GM19238 (cell line): ENCODE measurements around the gene PLA1A.
"Not testable (repeated sequence)": the region's sequence is repeated elsewhere in the genome, so short reads cannot be mapped to it uniquely, and the experiment has no call there.

Source experiments
- DNase-seq: peaks from one replicate; pipeline ENCODE4 v3.0.0; 2011; ENCODE audit warnings: low spot score; ENCODE audit not compliant: insufficient read length

Gene PLA1A

GRCh38 chr3:119579366-119580066, 18.2 kb upstream of the PLA1A start, which contains the start of gene ADPRH:
Gene ADPRH (plus strand): TSS chr3:119579492. CDS start chr3:119582170, 2,678 bp downstream.
- peak; percentile 70 for DNase-seq

GRCh38 chr3:119580067-119580760, 17.5 kb upstream of the PLA1A start:
- peak; percentile 64 for DNase-seq

- no peak for DNase-seq
These were observed 15.5 kb upstream of the PLA1A start for GRCh38 chr3:119582178-119582577.

- no peak for DNase-seq
These were observed 12.5 kb upstream of the PLA1A start for GRCh38 chr3:119585208-119585607.

GRCh38 chr3:119585856-119586570, 11.7 kb upstream of the PLA1A start:
- no peak for DNase-seq

- no peak for DNase-seq
These were observed 10.9 kb upstream of the PLA1A start for GRCh38 chr3:119586733-119587172.

GRCh38 chr3:119588112-119588511, 9.6 kb upstream of the PLA1A start:
- DNase-seq, result no peak

GRCh38 chr3:119589102-119589773, 8.4 kb upstream of the PLA1A start:
- no peak for DNase-seq

GRCh38 chr3:119590706-119591105, 7.0 kb upstream of the PLA1A start:
- DNase-seq, result no peak

GRCh38 chr3:119592861-119593260, 4.8 kb upstream of the PLA1A start:
- DNase-seq, result no peak

- no peak for DNase-seq
These were observed 3.6 kb upstream of the PLA1A start for GRCh38 chr3:119594066-119594465.

- not testable (repeated sequence) for DNase-seq
These were observed 2.8 kb upstream of the PLA1A start for GRCh38 chr3:119594929-119595328.

- DNase-seq, result no peak
These were observed 1.9 kb upstream of the PLA1A start for GRCh38 chr3:119595639-119596334.

- no peak for DNase-seq
These were observed 1.3 kb upstream of the PLA1A start for GRCh38 chr3:119596398-119596797.

- no peak for DNase-seq
These were observed 869 bp downstream of the PLA1A start for GRCh38 chr3:119598410-119599098.

GRCh38 chr3:119599558-119600174, 2.0 kb downstream of the PLA1A start:
- DNase-seq, result no peak

- peak; percentile 53 for DNase-seq
These were observed 3.0 kb downstream of the PLA1A start for GRCh38 chr3:119600732-119601131.

GRCh38 chr3:119601154-119601553, 3.5 kb downstream of the PLA1A start:
- DNase-seq, result no peak

- DNase-seq, result no peak
These were observed 5.0 kb downstream of the PLA1A start for GRCh38 chr3:119602676-119603075.

- DNase-seq, result no peak
These were observed 7.2 kb downstream of the PLA1A start for GRCh38 chr3:119604878-119605277.
